ENCODE measurements around the gene ANKZF1.

GRCh38 chr2:219218732-219219701, 10.6 kb upstream of the ANKZF1 start, which contains the start of gene ABCB6:
- TF ChIP-seq POLR2A (IDR thresholded peaks at IDR 0.05; ENCODE audit: control extremely low read depth in 1 of 2, low read depth in 2 of 2, low read length in 2 of 2) (peak in 1 of 2 experiments; percentile 93; a peak in 2 of 3 replicates), KDM1A (IDR thresholded peaks at IDR 0.05; ENCODE audit: borderline replicate concordance, low read length) (no peak), CTCF (IDR thresholded peaks at IDR 0.05; ENCODE audit: control extremely low read depth in 1 of 3, insufficient read depth in 1 of 3, low read depth in 1 of 3, low read length in 3 of 3) (peak in 1 of 3 experiments; percentile 2; a peak in 2 of 4 replicates), EP300 (IDR thresholded peaks at IDR 0.05; ENCODE audit: borderline replicate concordance in 1 of 2, low read depth in 2 of 2, low read length in 2 of 2) (no peak), PHF8 (conservative IDR thresholded peaks at IDR 0.05; ENCODE audit: low read depth, low read length) (peak; percentile 86), ATF2 (IDR thresholded peaks at IDR 0.05; ENCODE audit: low read length) (peak; percentile 75; the same call in 1 of the 2 replicates), GABPA (IDR thresholded peaks at IDR 0.05; ENCODE audit: borderline replicate concordance, insufficient read depth, low read length) (no peak), TAF1 (IDR thresholded peaks at IDR 0.05; ENCODE audit: low read depth, low read length) (peak; percentile 69; the same call in 1 of the 2 replicates), MAX (IDR thresholded peaks at IDR 0.05) (peak; percentile 97), USF2 (IDR thresholded peaks at IDR 0.05; ENCODE audit: low read length) (peak; percentile 95), SAP30 (IDR thresholded peaks at IDR 0.05; ENCODE audit: insufficient read depth, insufficient replicate concordance, low read length) (no peak)
